Endothelial cell of umbilical vein (primary cell): ENCODE measurements around the gene COL13A1.

Experiments used
- CTCF ChIP-seq, 2 donors: IDR thresholded peaks; 1 replicate in 1 of 2; 2 replicates in 1 of 2; pipeline ENCODE4 v1.5.1; 2011; ENCODE audit warnings: low read length in 2 of 2, mild to moderate bottlenecking in 2 of 2, moderate library complexity in 2 of 2, control low read depth in 1 of 2, inconsistent platforms in 1 of 2, low read depth in 1 of 2; ENCODE audit not compliant: insufficient read depth in 1 of 2; ENCODE audit errors: extremely low read depth in 1 of 2
- POLR2A ChIP-seq: IDR thresholded peaks from 2 replicates; pipeline ENCODE4 v1.6.1; 2012; ENCODE audit warnings: low read depth, mild to moderate bottlenecking, control low read depth, low read length
- POLR2AphosphoS5 ChIP-seq: IDR thresholded peaks from 2 replicates; pipeline ENCODE4 v1.6.1; 2012; ENCODE audit warnings: low read depth, mild to moderate bottlenecking, control low read depth, low read length, moderate library complexity; ENCODE audit not compliant: insufficient read depth

DNA sequence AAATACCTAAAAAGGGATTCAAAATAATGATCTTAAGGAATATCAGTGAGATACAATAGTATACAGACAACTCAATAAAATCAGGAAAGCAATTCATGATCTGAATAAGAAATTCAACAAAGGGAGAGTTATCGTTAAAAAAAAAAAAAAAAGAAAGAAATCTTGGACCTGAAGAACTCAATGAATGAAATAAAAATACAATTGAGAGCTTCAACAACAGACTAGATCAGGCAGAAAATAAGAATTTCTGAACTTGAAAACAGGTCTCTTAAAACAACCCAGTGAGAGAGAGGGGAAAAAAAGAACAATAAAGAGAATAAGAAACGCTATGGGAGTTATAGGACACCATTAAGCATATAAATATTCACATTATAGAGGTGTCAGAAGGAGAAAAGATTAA is 179.0 kb downstream of the COL13A1 start:
- TF ChIP-seq CTCF (IDR thresholded peaks at IDR 0.05; ENCODE audit: extremely low read depth in 1 of 2, insufficient read depth in 1 of 2, low read depth in 1 of 2, low read length in 2 of 2) (no peak), POLR2AphosphoS5 (no peak), POLR2A (no peak)
